T-helper 22 cell (primary cell): ENCODE results near the gene BLOC1S4.
"Not testable (repeated sequence)": the region's sequence is repeated elsewhere in the genome, so short reads cannot be mapped to it uniquely, and the experiment has no call there.

Experiments
- DNase-seq: peaks from one replicate; pipeline ENCODE4 v3.0.0-alpha.2; 2020; ENCODE audit warnings: low read depth

BLOC1S4 gene

GRCh38 chr4:6716018-6716911, at the start of gene BLOC1S4:
BLOC1S4 (plus strand) TSS chr4:6716174; CDS start chr4:6716210, 36 bp downstream.
- DNase-seq: peak; percentile 80

- DNase-seq: no peak
These were observed 47.6 kb upstream of the BLOC1S4 start for GRCh38 chr4:6668391-6668790.

GRCh38 chr4:6671648-6672047, 44.3 kb upstream of the BLOC1S4 start:
- DNase-seq: no peak

GRCh38 chr4:6672131-6672530, 43.8 kb upstream of the BLOC1S4 start:
- DNase-seq: no peak

GRCh38 chr4:6672541-6673190, 43.3 kb upstream of the BLOC1S4 start:
- DNase-seq: not testable (repeated sequence)

- DNase-seq: not testable (repeated sequence)
These were observed 42.7 kb upstream of the BLOC1S4 start for GRCh38 chr4:6673191-6673659.

- peak; percentile 94 for DNase-seq
These were observed 42.1 kb upstream of the BLOC1S4 start for GRCh38 chr4:6673660-6674499.

- DNase-seq: peak; percentile 45
These were observed 41.3 kb upstream of the BLOC1S4 start for GRCh38 chr4:6674500-6675149.

GRCh38 chr4:6676722-6677558, 39.0 kb upstream of the BLOC1S4 start:
- DNase-seq: no peak

GRCh38 chr4:6680372-6681034, 35.5 kb upstream of the BLOC1S4 start:
- no peak for DNase-seq

GRCh38 chr4:6681191-6681590, 34.8 kb upstream of the BLOC1S4 start:
- no peak for DNase-seq

GRCh38 chr4:6682862-6683590, 32.9 kb upstream of the BLOC1S4 start:
- DNase-seq: no peak

- no peak for DNase-seq
These were observed 31.3 kb upstream of the BLOC1S4 start for GRCh38 chr4:6684656-6685055.

- no peak for DNase-seq
These were observed 29.7 kb upstream of the BLOC1S4 start for GRCh38 chr4:6686104-6686787.

- no peak for DNase-seq
These were observed 27.8 kb upstream of the BLOC1S4 start for GRCh38 chr4:6687947-6688878.

GRCh38 chr4:6688879-6689505, 27.0 kb upstream of the BLOC1S4 start:
- peak; percentile 68 for DNase-seq

GRCh38 chr4:6689506-6689960, 26.4 kb upstream of the BLOC1S4 start:
- DNase-seq: no peak
